GM10266 (cell line): ENCODE measurements around the gene ACTG1.

Experiments
- DNase-seq: peaks from one replicate; pipeline ENCODE4 v3.0.0; 2012; ENCODE audit errors: extremely low spot score
- TF ChIP-seq, protein P1 (sequence below): IDR thresholded peaks from 2 replicates; pipeline ENCODE4 v1.5.1; 2012; ENCODE audit warnings: mild to moderate bottlenecking, low read depth; ENCODE audit not compliant: control insufficient read depth, insufficient read depth; ENCODE audit errors: missing control alignments

ACTG1 gene

DNA sequence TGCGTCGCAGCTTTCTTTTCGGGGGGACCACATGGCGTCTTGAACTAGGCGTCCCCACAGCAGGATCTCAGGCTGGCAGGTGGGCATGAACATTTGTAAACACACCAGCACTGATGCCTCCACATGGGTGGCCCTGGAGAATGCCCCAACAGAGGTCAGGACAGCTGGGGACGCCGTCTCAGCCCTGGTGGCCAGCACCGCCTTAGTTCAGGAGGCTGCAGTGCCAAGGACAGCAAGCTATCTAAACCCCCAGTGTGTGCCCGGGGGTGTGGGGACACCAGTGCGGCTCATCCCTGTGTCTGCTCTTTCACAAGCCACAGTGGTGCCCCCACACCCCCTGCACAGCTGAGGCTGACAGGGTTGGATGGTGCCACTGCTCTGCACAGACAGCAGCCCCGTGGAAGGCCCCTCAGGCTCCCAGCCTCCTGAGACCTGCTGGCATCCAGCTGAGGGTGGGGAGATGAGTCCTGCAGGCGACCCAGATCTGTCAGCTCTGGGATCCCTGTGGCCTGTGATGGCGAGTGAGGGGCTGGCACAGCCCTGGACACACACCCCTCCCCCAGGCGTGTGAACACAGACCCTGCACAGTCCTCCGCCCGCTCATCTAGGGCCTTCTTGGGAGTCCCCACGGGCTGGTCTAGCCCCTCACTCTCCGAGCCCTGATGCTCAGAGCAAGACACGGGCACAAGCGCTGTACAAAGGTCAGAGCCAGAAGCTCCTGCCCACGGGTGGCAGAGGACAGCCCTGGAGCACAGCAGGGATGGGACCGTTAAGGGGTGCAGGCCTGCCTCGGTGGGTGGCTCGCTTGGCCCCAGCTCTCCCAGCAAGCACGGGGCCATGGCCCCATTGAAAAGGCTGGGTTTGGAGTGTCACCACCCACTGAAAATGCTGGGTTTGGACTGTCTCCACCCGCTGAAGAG lies 26.3 kb upstream of the ACTG1 start:
- DNase-seq = no peak
- TF ChIP-seq, protein P1, sequence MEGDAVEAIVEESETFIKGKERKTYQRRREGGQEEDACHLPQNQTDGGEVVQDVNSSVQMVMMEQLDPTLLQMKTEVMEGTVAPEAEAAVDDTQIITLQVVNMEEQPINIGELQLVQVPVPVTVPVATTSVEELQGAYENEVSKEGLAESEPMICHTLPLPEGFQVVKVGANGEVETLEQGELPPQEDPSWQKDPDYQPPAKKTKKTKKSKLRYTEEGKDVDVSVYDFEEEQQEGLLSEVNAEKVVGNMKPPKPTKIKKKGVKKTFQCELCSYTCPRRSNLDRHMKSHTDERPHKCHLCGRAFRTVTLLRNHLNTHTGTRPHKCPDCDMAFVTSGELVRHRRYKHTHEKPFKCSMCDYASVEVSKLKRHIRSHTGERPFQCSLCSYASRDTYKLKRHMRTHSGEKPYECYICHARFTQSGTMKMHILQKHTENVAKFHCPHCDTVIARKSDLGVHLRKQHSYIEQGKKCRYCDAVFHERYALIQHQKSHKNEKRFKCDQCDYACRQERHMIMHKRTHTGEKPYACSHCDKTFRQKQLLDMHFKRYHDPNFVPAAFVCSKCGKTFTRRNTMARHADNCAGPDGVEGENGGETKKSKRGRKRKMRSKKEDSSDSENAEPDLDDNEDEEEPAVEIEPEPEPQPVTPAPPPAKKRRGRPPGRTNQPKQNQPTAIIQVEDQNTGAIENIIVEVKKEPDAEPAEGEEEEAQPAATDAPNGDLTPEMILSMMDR = no peak

DNA sequence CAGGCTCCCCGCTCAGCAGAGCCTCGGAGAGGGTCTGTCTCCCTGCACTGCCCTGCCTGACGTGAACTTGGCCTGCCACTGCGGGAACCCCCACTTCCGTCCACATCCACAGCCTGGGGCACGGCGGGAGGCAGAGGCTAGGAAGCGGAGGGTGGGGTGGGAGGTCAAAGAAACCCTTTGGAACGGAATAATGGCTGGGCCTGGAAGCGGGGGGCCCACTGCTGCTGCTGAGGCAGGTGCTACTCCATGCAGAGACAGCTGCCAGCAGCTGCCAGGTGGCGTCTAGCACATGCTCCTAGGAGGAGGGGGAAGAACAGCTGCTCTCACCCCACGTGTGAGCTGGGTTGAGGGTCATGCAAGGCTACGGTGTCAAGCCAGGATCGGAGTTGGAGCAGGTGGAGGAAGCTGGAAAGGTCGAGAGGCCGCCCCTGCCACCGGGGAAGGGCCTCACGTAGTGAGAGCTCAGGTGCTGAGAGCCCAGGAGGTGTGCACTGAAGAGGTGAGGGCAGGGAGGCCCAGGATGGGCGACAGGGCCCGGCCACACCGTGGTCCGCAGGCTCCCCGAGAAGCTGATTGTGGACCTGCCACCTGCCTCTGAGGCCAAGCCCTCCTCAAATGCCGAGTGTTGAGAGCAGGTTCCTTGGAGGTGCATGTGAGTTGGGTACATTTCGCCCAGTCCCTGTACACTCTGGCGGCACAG lies 25.4 kb upstream of the ACTG1 start:
- TF ChIP-seq, protein P1 = no peak
- DNase-seq = no peak

DNA sequence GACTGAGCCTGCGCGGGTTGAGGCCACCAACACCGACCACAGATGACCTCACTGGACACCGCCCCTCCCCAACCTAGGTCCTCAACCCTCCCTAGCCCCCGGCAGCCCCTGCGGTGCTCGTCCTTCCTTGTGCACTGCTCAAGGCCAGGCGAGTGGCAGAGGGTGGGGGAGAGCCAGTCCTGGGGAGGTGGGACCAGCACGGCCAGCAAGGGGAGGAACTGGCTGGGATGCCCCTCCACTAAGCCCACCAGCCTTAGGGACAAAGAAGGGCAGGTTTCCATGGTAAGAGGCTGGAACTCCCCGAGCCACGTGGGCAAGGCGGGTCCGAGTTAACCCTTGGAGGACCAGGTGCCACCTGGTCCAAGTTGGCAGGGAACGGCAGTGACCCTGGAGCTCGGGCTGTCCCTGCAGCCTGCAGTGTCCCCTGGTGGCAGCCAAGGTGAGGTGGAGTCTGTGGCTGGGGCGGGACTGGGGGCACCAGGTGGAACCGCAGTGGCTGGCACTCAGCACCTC lies 24.8 kb upstream of the ACTG1 start:
- TF ChIP-seq, protein P1 = peak; percentile 63
- DNase-seq = peak; percentile 73

DNA sequence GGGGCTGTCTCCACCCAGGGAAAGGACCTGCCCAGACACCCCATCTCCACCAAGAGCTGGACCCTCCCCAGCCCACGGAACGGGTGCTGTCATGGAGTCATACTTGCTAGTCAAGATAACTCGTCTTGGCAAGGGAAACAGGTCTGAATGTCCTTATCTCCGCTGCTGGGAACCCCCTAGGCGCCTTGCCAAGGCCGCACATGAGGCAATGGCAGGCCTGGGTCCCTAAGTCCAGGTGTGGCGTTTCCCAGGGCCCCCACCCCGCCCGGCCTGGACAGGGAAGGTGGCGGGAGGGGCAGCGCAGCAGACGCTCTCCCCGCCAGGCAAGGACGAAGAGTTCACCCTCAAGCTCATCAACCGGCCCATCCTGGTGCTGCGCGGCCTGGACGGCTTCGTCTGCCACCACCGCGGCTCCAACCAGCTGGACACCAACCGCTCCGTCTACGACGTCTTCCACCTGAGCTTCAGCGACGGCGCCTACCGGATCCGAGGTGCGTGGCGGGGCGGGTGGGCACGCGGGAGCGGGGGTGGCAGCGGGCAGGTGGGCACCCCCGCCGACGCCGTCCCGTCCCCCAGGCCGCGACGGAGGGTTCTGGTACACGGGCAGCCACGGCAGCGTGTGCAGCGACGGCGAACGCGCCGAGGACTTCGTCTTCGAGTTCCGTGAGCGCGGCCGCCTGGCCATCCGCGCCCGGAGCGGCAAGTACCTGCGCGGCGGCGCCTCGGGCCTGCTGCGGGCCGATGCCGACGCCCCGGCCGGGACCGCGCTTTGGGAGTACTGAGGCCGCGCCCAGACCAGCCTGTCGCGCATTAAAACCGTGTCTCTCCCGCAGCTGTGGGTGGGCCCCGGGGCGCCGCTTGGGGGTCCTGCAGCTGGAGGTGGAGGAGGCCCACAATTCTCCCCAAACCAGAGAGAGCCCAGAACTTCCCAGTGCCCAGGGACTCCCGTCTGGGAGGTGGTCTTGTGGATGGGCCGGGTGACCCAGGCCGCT lies 24.0 kb upstream of the ACTG1 start:
- DNase-seq = no peak
- TF ChIP-seq, protein P1 = no peak

DNA sequence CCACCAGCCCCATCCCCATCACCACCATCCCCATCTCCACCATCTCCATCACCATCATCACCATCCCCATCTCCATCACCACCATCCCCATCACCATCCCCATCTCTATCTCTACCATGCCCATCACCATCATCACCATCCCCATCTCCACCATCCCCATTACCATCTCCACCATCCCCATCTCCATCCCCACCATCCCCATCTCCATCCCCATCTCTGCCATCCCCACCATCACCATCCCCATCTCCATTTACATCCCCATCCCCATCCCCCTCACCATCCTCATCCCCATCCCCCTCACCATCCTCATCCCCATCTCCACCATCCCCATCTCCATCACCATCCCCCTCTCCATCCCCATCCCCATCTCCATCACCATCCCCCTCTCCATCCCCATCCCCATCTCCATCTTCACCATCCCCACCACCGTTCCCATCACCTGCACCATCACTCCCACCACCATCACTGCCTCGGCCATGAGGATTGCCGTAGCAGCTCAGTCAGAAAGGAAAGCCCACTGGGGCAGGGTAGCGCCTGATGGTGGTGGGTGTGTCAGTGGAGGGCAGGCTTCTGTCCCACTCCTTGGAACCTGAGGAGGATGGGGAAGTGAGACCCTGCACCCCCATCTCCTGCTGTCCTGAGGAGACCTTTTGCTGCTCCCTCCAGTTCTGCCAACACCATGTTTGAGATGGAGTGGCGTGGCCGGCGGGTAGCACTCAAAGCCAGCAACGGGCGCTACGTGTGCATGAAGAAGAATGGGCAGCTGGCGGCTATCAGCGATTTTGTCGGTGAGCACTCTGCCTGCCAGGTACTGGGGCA lies 23.1 kb upstream of the ACTG1 start:
- no peak for DNase-seq
- TF ChIP-seq, protein P1 = no peak

DNA sequence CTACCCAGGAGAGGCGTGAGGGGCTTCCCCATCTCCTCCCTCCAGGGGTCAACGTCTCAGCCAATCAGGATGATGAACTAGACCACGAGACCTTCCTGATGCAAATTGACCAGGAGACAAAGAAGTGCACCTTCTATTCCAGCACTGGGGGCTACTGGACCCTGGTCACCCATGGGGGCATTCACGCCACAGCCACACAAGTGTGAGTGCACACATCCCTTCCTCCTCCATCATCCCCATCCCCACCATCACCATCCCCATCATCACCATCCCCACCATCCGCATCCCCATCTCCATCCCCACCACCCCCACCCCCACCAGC lies 22.4 kb upstream of the ACTG1 start:
- TF ChIP-seq, protein P1 = no peak
- DNase-seq = no peak
